Spleen (tissue), 11 donors: ENCODE measurements around the gene TSPAN9. TPM values are rescaled to one million over a fixed set of nuclear protein-coding genes. Genes with fewer than 3 reads are reported as not detected.

Experiments
- DNase-seq: peaks from one replicate; pipeline ENCODE4 v3.0.0-alpha.2; 2020
- H3K27ac ChIP-seq, 8 donors: fragments of 200-600 bp; sonication (generic) in 7 of 8; 1 replicate in 4 of 8; 2 replicates in 4 of 8; pipeline versions ENCODE4 v1.5.0 to v1.8.0; 2016 to 2021; ENCODE audit warnings: inconsistent platforms in 4 of 8, mild to moderate bottlenecking in 4 of 8, moderate library complexity in 1 of 8
- H3K27me3 ChIP-seq, 7 donors: fragments of 200-600 bp; sonication (generic) in 6 of 7; replicated peaks in 1 of 7; 1 replicate in 4 of 7; 2 replicates in 3 of 7; pipeline versions ENCODE4 v1.5.0 to v1.8.0; 2016 to 2021; ENCODE audit warnings: inconsistent platforms in 3 of 7, mild to moderate bottlenecking in 1 of 7
- H3K36me3 ChIP-seq, 6 donors: fragments of 200-600 bp; sonication (generic) in 5 of 6; 1 replicate in 4 of 6; 2 replicates in 2 of 6; pipeline versions ENCODE4 v1.5.0 to v1.8.0; 2016 to 2021; ENCODE audit warnings: inconsistent platforms in 2 of 6
- H3K4me1 ChIP-seq, 6 donors: fragments of 200-600 bp; sonication (generic) in 5 of 6; 1 replicate in 3 of 6; 2 replicates in 3 of 6; pipeline versions ENCODE4 v1.5.0 to v1.8.0; 2016 to 2021; ENCODE audit warnings: inconsistent platforms in 3 of 6
- H3K4me3 ChIP-seq, 8 donors: fragments of 200-600 bp; sonication (generic) in 7 of 8; 1 replicate in 4 of 8; 2 replicates in 4 of 8; pipeline versions ENCODE4 v1.5.0 to v1.8.0; 2016 to 2021; ENCODE audit warnings: inconsistent platforms in 4 of 8, mild to moderate bottlenecking in 4 of 8, moderate library complexity in 2 of 8
- H3K9me3 ChIP-seq, 8 donors: fragments of 200-600 bp; sonication (generic) in 7 of 8; 1 replicate in 4 of 8; 2 replicates in 4 of 8; pipeline versions ENCODE4 v1.5.0 to v1.8.0; 2016 to 2021; ENCODE audit warnings: inconsistent platforms in 4 of 8
- CTCF ChIP-seq, 11 experiments: fragments of 200-600 bp in 7 of 11; fragments of 450-650 bp in 4 of 11; sonication (generic) in 4 of 11; IDR thresholded peaks in 8 of 11; conservative IDR thresholded peaks in 3 of 11; 1 replicate in 7 of 11; 2 replicates in 4 of 11; pipeline versions ENCODE4 v1.4.0 to v1.8.0; 2016 to 2021; ENCODE audit warnings: antibody characterized with exemption in 11 of 11, inconsistent platforms in 4 of 11, mild to moderate bottlenecking in 1 of 11
- POLR2A ChIP-seq, 3 donors: fragments of 450-650 bp; IDR thresholded peaks; one replicate each; pipeline ENCODE4 v1.5.1; 2017; ENCODE audit warnings: antibody characterized with exemption in 3 of 3, mild to moderate bottlenecking in 1 of 3
- POLR2AphosphoS5 ChIP-seq, 3 donors: sonication (generic); formaldehyde crosslinking; IDR thresholded peaks; one replicate each; pipeline ENCODE4 v1.5.1; 2017; ENCODE audit warnings: antibody characterized with exemption in 3 of 3
- WGBS, 5 donors: extraction: QIAGEN DNeasy Blood & Tissue Kit in 3 of 5; methylation state at CpG; one replicate each; pipeline versions ENCODE4 v1.1.5 to v1.1.7; 2013 to 2018; 5-methylcytosine and 5-hydroxymethylcytosine counted together
- intact Hi-C: fragments of 100-400 bp; cut with DNase I; formaldehyde crosslinking; loops from one replicate; pipeline ENCODE4 v1.15.0; 2023; ENCODE audit warnings: low total_unique reads
- polyA plus RNA-seq, 3 donors: library from polyadenylated mRNA; stranded (reverse); fragments of 200-250 nt; gene quantifications; one replicate each; pipeline ENCODE4 v1.2.1, GENCODE V29; 2013
- total RNA-seq, 7 donors: library from RNA; depleted of rRNA in 3 of 7; stranded (reverse); fragments of >200 nt in 3 of 7; fragmentation: NEBNext Ultra II Directional in 4 of 7; extraction: Animal tissue kit (Norgen Biotek cat#: 25700) in 4 of 7; gene quantifications; one replicate each; pipeline versions ENCODE4 v1.1.0 to v1.2.1, GENCODE V29; 2016 to 2021
- donor health status: healthy with polysubstance abuse.
- donor health status: DM: no; HTN: no; CAD: no; lungs with moderate emphysema.
- donor health status: DM: no; HTN: no; CAD: no.
- donor health status: Bipolar disorder and iron deficiency.
- donor health status: healthy.
- donor health status: DM: no; HTN: no; CAD: no.
- donor health status: DM: yes; HTN: yes; CAD: no.

TSPAN9 gene
- total and polyA plus RNA-seq, 10 donors = 3.6 to 51.1 (median 32.4) TPM

GRCh38 chr12:3283137-3283680 is 206.0 kb downstream of the TSPAN9 start:
- Histone ChIP-seq H3K9me3 (no peaks in the 10 kb centered on the region), H3K27me3 (peaks cover 0 to 34% (median 0%) of the 10 kb centered on the region in 7 donors), H3K27ac (no peak overlapping the region), H3K4me1 (peaks cover 0 to 31% (median 12%) of the 10 kb centered on the region in 6 donors), H3K4me3 (no peak overlapping the region), H3K36me3 (peaks cover 0 to 56% (median 5%) of the 10 kb centered on the region in 6 donors)
- DNase-seq = no peak
- WGBS, 5 donors = 88 to 95% (median 92%) methylated on average over 11 to 19 of the region's 19 CpGs
- intact Hi-C loops = no loop called here
- TF ChIP-seq POLR2AphosphoS5 (IDR thresholded peaks at IDR 0.05) = no peak
- TF ChIP-seq CTCF (IDR thresholded peaks at IDR 0.05 in 8 of 11, conservative IDR thresholded peaks at IDR 0.05 in 3 of 11) = no peak
- TF ChIP-seq POLR2A (IDR thresholded peaks at IDR 0.05) = no peak

GRCh38 chr12:3284405-3284804 is 207.2 kb downstream of the TSPAN9 start:
- H3K4me3 ChIP-seq = no peak overlapping the region
- no peaks in the 10 kb centered on the region for H3K9me3 ChIP-seq
- H3K27me3 ChIP-seq = peaks cover 0 to 30% (median 0%) of the 10 kb centered on the region in 7 donors
- no peak overlapping the region for H3K27ac ChIP-seq
- TF ChIP-seq POLR2AphosphoS5 (IDR thresholded peaks at IDR 0.05) (no peak), POLR2A (IDR thresholded peaks at IDR 0.05) (no peak), CTCF (IDR thresholded peaks at IDR 0.05 in 8 of 11, conservative IDR thresholded peaks at IDR 0.05 in 3 of 11) (no peak)
- WGBS, 5 donors = 82 to 90% (median 86%) methylated on average over 12 to 18 of the region's 18 CpGs
- H3K4me1 ChIP-seq = peaks cover 0 to 22% (median 7%) of the 10 kb centered on the region in 6 donors
- H3K36me3 ChIP-seq = peaks cover 0 to 56% (median 5%) of the 10 kb centered on the region in 6 donors
- intact Hi-C loops = no loop called here
- DNase-seq = no peak

GRCh38 chr12:3285570-3285969 is 208.4 kb downstream of the TSPAN9 start:
- no peak for DNase-seq
- intact Hi-C loops = no loop called here
- H3K9me3 ChIP-seq = no peaks in the 10 kb centered on the region
- no peak overlapping the region for H3K4me3 ChIP-seq
- no peak overlapping the region for H3K27ac ChIP-seq
- peaks cover 0 to 51% (median 5%) of the 10 kb centered on the region in 6 donors for H3K36me3 ChIP-seq
- TF ChIP-seq POLR2A (IDR thresholded peaks at IDR 0.05) (no peak), CTCF (IDR thresholded peaks at IDR 0.05 in 8 of 11, conservative IDR thresholded peaks at IDR 0.05 in 3 of 11) (no peak), POLR2AphosphoS5 (IDR thresholded peaks at IDR 0.05) (no peak)
- peaks cover 0 to 22% (median 0%) of the 10 kb centered on the region in 7 donors for H3K27me3 ChIP-seq
- WGBS, 5 donors = 71 to 84% (median 80%) methylated on average over 7 of the region's 7 CpGs
- H3K4me1 ChIP-seq = peaks cover 0 to 12% (median 0%) of the 10 kb centered on the region in 6 donors

GRCh38 chr12:3288690-3289089 is 211.5 kb downstream of the TSPAN9 start:
- Histone ChIP-seq H3K4me3 (no peak overlapping the region), H3K9me3 (no peaks in the 10 kb centered on the region), H3K4me1 (peaks cover 0 to 12% (median 0%) of the 10 kb centered on the region in 6 donors), H3K27ac (no peak overlapping the region), H3K27me3 (peaks cover 0 to 29% (median 0%) of the 10 kb centered on the region in 7 donors), H3K36me3 (peaks cover 0 to 19% (median 0%) of the 10 kb centered on the region in 6 donors)
- no peak for DNase-seq
- WGBS, 5 donors = 85 to 87% (median 85%) methylated on average over 8 of the region's 8 CpGs
- TF ChIP-seq POLR2A (IDR thresholded peaks at IDR 0.05) = no peak
- TF ChIP-seq POLR2AphosphoS5 (IDR thresholded peaks at IDR 0.05) = no peak
- no peak for TF ChIP-seq CTCF (IDR thresholded peaks at IDR 0.05 in 8 of 11, conservative IDR thresholded peaks at IDR 0.05 in 3 of 11)
- intact Hi-C loops = no loop called here
